Epithelial cell of esophagus (primary cell): Measurements from ENCODE around the gene IL1RAPL1.

Source experiments
- DNase-seq: peaks from one replicate; pipeline ENCODE4 v3.0.0; 2010; ENCODE audit warnings: low read depth
- H3K4me3 ChIP-seq: 2 replicates; pipeline ENCODE4 v1.5.1; 2011; ENCODE audit warnings: mild to moderate bottlenecking, low read length, control low read depth
- TF ChIP-seq, protein P1 (sequence below): IDR thresholded peaks from 2 replicates; pipeline ENCODE4 v1.5.1; 2011; ENCODE audit warnings: low read depth, mild to moderate bottlenecking, low read length, control low read depth, inconsistent platforms; ENCODE audit not compliant: insufficient read depth; ENCODE audit errors: missing control alignments

IL1RAPL1 gene

DNA sequence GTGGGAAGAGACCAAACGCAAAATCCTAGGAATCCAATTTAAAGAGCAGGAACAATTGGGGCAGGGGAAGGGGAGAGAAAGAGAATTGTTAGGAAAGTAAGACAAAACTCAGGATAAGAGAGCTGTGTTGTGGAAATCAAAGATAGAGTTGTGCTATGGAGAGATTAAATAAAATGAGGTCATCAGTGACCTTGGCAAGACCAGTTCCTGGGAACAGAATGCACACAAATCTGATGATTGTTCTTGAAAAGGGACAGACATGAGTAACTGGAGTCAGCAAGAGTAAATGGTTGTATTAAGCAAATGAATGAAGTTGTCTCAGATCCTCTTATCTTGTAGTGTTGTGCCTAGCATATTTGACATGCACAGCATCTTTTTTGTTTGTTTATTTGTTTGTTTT is 267.4 kb downstream of the IL1RAPL1 start:
- TF ChIP-seq, protein P1, sequence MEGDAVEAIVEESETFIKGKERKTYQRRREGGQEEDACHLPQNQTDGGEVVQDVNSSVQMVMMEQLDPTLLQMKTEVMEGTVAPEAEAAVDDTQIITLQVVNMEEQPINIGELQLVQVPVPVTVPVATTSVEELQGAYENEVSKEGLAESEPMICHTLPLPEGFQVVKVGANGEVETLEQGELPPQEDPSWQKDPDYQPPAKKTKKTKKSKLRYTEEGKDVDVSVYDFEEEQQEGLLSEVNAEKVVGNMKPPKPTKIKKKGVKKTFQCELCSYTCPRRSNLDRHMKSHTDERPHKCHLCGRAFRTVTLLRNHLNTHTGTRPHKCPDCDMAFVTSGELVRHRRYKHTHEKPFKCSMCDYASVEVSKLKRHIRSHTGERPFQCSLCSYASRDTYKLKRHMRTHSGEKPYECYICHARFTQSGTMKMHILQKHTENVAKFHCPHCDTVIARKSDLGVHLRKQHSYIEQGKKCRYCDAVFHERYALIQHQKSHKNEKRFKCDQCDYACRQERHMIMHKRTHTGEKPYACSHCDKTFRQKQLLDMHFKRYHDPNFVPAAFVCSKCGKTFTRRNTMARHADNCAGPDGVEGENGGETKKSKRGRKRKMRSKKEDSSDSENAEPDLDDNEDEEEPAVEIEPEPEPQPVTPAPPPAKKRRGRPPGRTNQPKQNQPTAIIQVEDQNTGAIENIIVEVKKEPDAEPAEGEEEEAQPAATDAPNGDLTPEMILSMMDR: no peak
- no peak for DNase-seq
- no peak overlapping the region for H3K4me3 ChIP-seq

DNA sequence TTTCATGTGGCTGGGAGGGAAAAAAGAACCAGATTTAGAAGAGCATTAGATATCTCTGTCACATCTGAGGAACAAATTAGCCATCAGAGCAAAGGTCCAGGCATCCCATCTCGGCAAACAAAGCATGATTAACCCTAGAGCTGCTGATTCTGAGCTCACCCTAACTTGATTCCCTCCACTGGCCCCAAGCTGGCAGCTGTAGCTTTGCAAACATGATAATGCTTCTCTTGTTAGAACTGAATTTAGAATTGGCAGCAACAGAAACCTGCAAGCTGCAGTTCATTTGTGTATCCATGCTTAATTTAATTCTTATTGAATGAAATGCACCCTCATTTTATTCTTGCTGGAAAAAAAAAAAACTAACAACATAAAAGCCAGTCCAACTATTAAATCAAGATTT is 289.2 kb downstream of the IL1RAPL1 start:
- H3K4me3 ChIP-seq: no peak overlapping the region
- no peak for DNase-seq
- TF ChIP-seq, protein P1: no peak

DNA sequence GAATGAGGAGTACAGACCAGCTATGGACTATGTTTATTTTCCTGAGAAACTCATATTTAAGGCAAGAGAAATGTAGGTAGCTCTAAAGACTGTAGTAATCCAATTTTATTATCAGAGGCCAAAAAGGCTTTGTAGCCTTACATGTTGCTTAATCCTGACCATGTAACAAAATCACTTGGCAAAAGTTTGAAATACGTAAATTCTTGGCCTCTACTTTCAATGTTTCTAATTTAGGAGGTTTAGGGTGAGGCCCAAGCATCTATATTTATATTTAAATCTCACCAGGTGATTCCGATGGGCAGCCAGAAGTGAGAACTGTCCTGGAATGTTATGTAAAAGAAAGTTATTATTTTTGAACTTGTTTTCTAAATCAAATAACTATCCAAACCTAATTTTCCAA is 289.7 kb downstream of the IL1RAPL1 start:
- TF ChIP-seq, protein P1: no peak
- H3K4me3 ChIP-seq: no peak overlapping the region
- no peak for DNase-seq

GRCh38 chrX:28880136-28880535 is 292.9 kb downstream of the IL1RAPL1 start:
- TF ChIP-seq, protein P1: no peak
- H3K4me3 ChIP-seq: no peak overlapping the region
- no peak for DNase-seq

- H3K4me3 ChIP-seq: no peak overlapping the region
- TF ChIP-seq, protein P1: no peak
- no peak for DNase-seq
These were observed 297.6 kb downstream of the IL1RAPL1 start for GRCh38 chrX:28884823-28885222.

GRCh38 chrX:28888416-28888815 is 301.2 kb downstream of the IL1RAPL1 start:
- TF ChIP-seq, protein P1: no peak
- DNase-seq: no peak
- H3K4me3 ChIP-seq: no peak overlapping the region

DNA sequence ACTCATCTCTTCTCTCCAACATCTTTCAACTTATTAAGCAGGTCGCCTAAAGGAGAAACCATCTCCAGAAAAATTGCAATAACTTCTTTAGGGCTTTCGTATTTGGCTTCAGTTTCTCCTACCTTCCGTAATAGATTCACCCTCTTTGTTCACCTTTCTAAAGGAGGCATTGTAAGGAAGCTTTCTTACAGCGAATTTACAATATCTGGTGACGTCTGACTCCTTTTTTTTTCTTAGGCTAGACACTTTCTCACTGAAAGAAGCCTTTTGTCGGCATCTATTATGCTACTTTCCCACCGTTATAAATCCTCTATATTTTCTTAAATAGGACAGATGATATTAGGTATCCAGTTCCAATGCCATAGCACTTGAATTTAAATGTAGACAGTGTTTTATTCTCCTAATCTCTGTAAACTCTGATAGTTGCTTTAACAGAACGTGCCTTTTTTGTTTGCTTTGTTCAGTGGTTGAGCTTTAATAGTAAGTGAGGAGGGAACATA is 302.4 kb downstream of the IL1RAPL1 start:
- no peak overlapping the region for H3K4me3 ChIP-seq
- TF ChIP-seq, protein P1: no peak

More for the DNA sequence above, 302.4 kb downstream of the IL1RAPL1 start:
- DNase-seq: no peak
